Measurements from ENCODE around the gene GABRB2. TPM values are rescaled to one million over a fixed set of nuclear protein-coding genes. Genes with fewer than 3 reads are reported as not detected.

GABRB2 gene
- total RNA-seq (2022) (not detected in 2 replicates), Bru-seq, nascent RNA (percentile 2 among the genes with signal in this experiment), BruChase-seq, experiment 1, labeled RNA remaining after a 6-hour chase (percentile 4 among the genes with signal in this experiment), BruChase-seq, experiment 2, labeled RNA remaining after a 2-hour chase (percentile 3 among the genes with signal in this experiment)
- long read RNA-seq = 0 reads

DNA sequence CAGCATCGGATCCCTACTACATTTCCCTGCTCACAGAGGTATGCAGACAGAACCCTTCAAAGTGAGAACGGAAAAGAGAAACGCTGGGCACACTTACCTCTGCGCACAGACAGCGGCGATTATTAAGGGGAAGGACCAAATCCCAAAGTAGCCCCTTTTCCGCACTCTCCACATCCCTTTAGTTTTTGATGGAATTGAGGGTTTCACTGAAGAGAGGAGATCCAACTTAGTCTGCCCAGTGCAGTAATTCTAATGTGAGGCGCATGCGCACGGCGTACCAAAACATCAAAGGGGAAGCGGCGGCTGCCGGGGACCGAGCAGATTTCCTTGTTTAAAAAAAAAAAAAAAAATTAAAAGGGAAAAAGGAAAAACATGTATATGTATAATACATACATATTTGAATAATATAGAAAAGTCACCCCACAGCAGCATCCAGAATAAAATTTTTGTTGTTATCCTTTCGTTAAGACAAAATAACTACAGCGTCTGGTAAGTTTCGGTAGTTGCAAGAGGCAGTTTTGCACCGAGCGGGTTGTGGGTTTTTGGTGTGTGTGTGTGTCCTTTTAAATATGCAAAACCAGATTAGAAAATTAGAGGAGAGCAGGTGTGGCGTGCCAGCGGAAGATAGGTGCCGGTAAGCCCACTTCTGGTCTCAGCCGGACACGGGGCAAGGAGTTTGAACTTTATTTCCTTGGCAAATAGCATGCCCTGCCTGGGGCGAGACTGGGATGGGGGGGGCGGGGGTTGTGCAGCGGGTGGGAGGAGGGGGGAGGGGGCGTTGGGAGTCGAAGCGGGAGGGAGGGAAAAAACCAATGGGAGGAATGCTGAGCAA is at the start of gene GABRB2:
TSS of gene GABRB2 (minus strand) at position 256 of the 832 bp plus-strand sequence. CDS start at position 174, 82 bp downstream.
- peak within 1 kb of the TSS; percentile 76 for H3K4me3 Mint-ChIP-seq (ENCODE audit: unreplicated experiment)
- POLR2A ChIA-PET = no interaction called here
- H3K4me1 Mint-ChIP-seq (ENCODE audit: insufficient read depth, unreplicated experiment) = peaks cover 11% of the 10 kb centered on the region
- TF ChIP-seq, protein P1, sequence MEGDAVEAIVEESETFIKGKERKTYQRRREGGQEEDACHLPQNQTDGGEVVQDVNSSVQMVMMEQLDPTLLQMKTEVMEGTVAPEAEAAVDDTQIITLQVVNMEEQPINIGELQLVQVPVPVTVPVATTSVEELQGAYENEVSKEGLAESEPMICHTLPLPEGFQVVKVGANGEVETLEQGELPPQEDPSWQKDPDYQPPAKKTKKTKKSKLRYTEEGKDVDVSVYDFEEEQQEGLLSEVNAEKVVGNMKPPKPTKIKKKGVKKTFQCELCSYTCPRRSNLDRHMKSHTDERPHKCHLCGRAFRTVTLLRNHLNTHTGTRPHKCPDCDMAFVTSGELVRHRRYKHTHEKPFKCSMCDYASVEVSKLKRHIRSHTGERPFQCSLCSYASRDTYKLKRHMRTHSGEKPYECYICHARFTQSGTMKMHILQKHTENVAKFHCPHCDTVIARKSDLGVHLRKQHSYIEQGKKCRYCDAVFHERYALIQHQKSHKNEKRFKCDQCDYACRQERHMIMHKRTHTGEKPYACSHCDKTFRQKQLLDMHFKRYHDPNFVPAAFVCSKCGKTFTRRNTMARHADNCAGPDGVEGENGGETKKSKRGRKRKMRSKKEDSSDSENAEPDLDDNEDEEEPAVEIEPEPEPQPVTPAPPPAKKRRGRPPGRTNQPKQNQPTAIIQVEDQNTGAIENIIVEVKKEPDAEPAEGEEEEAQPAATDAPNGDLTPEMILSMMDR (IDR thresholded peaks at IDR 0.05; ENCODE audit: unreplicated experiment) = no peak
- H3K36me3 Mint-ChIP-seq (ENCODE audit: insufficient read depth, unreplicated experiment) = no peaks in the 10 kb centered on the region
- H3K27me3 Mint-ChIP-seq (ENCODE audit: insufficient read depth, unreplicated experiment) = peaks cover 76% of the 10 kb centered on the region
- peak; percentile 47 for DNase-seq (ENCODE audit: unreplicated experiment)
- H3K27ac Mint-ChIP-seq (ENCODE audit: low read depth, unreplicated experiment) = no peak within 1 kb of the TSS
- CTCF ChIA-PET = interaction anchor here (1.3 to 4.8 kb wide), 4 partner anchors 11 to 1861 kb away, joined by 4 to 35 read pairs (median 8); no protein-coding TSS in a partner anchor
- intact Hi-C loops (cut with micrococcal nuclease) = loop anchor here (5.0 to 10.0 kb wide), 4 partner anchors 306 to 1858 kb away; no protein-coding TSS in a partner anchor
- peaks cover 8% of the 10 kb centered on the region for H3K9me3 Mint-ChIP-seq (ENCODE audit: unreplicated experiment)
- no TSS peak for BruUV-seq (replicated peaks)

DNA sequence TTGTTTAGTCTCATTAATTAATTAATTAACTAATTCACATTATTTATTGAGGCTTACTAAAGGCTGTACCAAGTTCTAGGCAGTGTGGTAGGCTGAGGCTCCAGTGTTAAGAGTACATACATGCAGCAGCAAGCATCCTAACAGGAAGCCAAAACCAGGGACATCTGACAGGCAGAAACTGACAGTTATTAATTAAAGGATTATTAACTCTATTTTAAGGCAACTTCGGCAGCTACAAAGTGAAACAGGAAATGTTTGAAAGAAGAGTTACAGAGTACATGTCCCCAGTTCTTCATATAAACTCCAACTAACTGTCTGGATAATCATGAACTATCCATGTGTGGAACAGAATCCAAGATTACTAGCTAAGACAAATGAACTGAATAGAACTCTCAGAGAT is 39.3 kb upstream of the GABRB2 start:
- Mint-ChIP-seq H3K9me3 (ENCODE audit: unreplicated experiment) (no peaks in the 10 kb centered on the region), H3K27me3 (ENCODE audit: insufficient read depth, unreplicated experiment) (no peaks in the 10 kb centered on the region), H3K4me1 (ENCODE audit: insufficient read depth, unreplicated experiment) (no peaks in the 10 kb centered on the region), H3K27ac (ENCODE audit: low read depth, unreplicated experiment) (no peak overlapping the region), H3K36me3 (ENCODE audit: insufficient read depth, unreplicated experiment) (no peaks in the 10 kb centered on the region), H3K4me3 (ENCODE audit: unreplicated experiment) (no peak overlapping the region)
- no TSS peak for BruUV-seq (replicated peaks)
- POLR2A ChIA-PET = no interaction called here
- no peak for DNase-seq (ENCODE audit: unreplicated experiment)
- intact Hi-C loops (cut with micrococcal nuclease) = no loop called here
- CTCF ChIA-PET = interaction anchor here (0.7 kb wide), 1 partner anchor 275 kb away, joined by 4 read pairs; no protein-coding TSS in a partner anchor
- TF ChIP-seq, protein P1 (IDR thresholded peaks at IDR 0.05; ENCODE audit: unreplicated experiment) = no peak

DNA sequence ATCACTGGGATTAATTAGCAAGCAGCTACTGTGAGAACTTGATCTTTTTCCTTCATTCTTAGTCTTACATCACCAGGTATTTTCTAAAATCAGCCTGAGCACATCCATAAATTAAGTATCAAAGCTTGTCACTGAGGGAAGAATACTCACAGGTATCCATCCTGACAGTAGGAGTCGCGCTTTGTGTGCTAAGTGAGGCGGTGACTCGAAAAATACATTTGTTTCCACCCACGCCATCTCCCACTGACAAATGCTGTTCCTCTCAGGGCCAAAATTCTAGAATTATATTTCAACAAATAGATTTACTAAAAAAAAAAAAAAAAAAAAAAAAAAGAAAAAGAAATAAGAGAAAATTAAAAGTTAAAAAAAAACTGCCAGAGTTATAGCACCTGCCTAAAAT is 34.1 kb upstream of the GABRB2 start:
- TF ChIP-seq, protein P1 (IDR thresholded peaks at IDR 0.05; ENCODE audit: unreplicated experiment) = no peak
- no TSS peak for BruUV-seq (replicated peaks)
- intact Hi-C loops (cut with micrococcal nuclease) = no loop called here
- no peak overlapping the region for H3K27ac Mint-ChIP-seq (ENCODE audit: low read depth, unreplicated experiment)
- H3K4me1 Mint-ChIP-seq (ENCODE audit: insufficient read depth, unreplicated experiment) = no peaks in the 10 kb centered on the region
- ChIA-PET CTCF (interaction anchor here (1.4 kb wide), 1 partner anchor 8 kb away, joined by 3 read pairs; no protein-coding TSS in a partner anchor), POLR2A (no interaction called here)
- no peak overlapping the region for H3K4me3 Mint-ChIP-seq (ENCODE audit: unreplicated experiment)
- no peak for DNase-seq (ENCODE audit: unreplicated experiment)
- H3K36me3 Mint-ChIP-seq (ENCODE audit: insufficient read depth, unreplicated experiment) = no peaks in the 10 kb centered on the region
- no peaks in the 10 kb centered on the region for H3K9me3 Mint-ChIP-seq (ENCODE audit: unreplicated experiment)
- H3K27me3 Mint-ChIP-seq (ENCODE audit: insufficient read depth, unreplicated experiment) = no peaks in the 10 kb centered on the region

DNA sequence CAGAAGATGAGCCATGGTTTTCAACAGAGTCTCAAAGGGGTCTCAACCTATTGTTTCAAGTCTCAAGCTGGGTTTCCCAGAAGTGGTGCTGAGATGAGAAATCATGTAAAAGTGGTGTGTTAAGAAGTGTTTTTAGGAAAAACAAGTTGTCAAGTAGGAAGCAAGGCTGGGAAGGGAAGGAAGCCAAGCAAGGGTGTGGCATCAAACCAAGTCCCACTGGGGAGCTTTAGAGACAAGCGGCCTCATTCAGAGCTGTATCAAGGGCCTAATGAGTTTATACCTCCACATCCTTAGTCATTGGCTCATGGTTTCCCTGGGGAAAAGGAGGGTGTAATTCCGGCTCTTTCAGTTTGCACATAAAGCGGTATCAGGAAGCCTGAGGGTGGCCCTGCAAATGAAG is 26.4 kb upstream of the GABRB2 start:
- no peak overlapping the region for H3K4me3 Mint-ChIP-seq (ENCODE audit: unreplicated experiment)
- no peaks in the 10 kb centered on the region for H3K36me3 Mint-ChIP-seq (ENCODE audit: insufficient read depth, unreplicated experiment)
- H3K9me3 Mint-ChIP-seq (ENCODE audit: unreplicated experiment) = no peaks in the 10 kb centered on the region
- TF ChIP-seq, protein P1 (IDR thresholded peaks at IDR 0.05; ENCODE audit: unreplicated experiment) = no peak
- DNase-seq (ENCODE audit: unreplicated experiment) = no peak
- ChIA-PET CTCF (interaction anchor here (1.1 to 1.4 kb wide), 3 partner anchors 8 to 1065 kb away, joined by 3 to 8 read pairs (median 3); no protein-coding TSS in a partner anchor), POLR2A (interaction anchor here (1.0 kb wide), 1 partner anchor 13 kb away, joined by 4 read pairs; no protein-coding TSS in a partner anchor)
- peaks cover 27% of the 10 kb centered on the region for H3K27me3 Mint-ChIP-seq (ENCODE audit: insufficient read depth, unreplicated experiment)
- no peaks in the 10 kb centered on the region for H3K4me1 Mint-ChIP-seq (ENCODE audit: insufficient read depth, unreplicated experiment)
- BruUV-seq (replicated peaks) = no TSS peak
- intact Hi-C loops (cut with micrococcal nuclease) = no loop called here
- H3K27ac Mint-ChIP-seq (ENCODE audit: low read depth, unreplicated experiment) = no peak overlapping the region
